Loucy (cell line): Measurements from ENCODE around the gene CCDC85B.

Experiments used
- EZH2phosphoT487 ChIP-seq: fragments of 200-600 bp; IDR thresholded peaks from 2 replicates; pipeline ENCODE4 v1.6.1; 2018; ENCODE audit warnings: antibody characterized with exemption, mild to moderate bottlenecking, moderate library complexity, borderline replicate concordance
- TF ChIP-seq, protein P1 (sequence below): fragments of 200-600 bp; sonication (generic); conservative IDR thresholded peaks from 2 replicates; pipeline ENCODE4 v1.5.1; 2014; ENCODE audit warnings: mild to moderate bottlenecking, antibody characterized with exemption, low read length

DNA sequence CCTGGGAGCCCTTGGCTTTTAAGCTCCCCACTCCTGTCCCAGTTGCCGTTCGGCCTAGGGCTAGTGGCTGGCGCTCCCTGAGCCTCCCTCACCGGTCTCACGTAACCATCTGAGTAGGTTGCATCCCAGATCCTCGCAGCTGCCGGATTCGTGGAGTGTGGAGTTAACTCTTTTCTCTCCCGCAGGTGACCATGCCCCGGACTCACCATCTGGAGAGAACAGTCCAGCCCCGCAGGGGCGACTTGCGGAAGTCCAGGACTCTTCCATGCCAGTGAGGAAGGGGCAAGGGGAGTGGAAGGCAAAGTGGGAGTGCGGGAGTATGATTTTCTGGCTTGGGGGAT is 29.3 kb upstream of the CCDC85B start:
- TF ChIP-seq, protein P1, sequence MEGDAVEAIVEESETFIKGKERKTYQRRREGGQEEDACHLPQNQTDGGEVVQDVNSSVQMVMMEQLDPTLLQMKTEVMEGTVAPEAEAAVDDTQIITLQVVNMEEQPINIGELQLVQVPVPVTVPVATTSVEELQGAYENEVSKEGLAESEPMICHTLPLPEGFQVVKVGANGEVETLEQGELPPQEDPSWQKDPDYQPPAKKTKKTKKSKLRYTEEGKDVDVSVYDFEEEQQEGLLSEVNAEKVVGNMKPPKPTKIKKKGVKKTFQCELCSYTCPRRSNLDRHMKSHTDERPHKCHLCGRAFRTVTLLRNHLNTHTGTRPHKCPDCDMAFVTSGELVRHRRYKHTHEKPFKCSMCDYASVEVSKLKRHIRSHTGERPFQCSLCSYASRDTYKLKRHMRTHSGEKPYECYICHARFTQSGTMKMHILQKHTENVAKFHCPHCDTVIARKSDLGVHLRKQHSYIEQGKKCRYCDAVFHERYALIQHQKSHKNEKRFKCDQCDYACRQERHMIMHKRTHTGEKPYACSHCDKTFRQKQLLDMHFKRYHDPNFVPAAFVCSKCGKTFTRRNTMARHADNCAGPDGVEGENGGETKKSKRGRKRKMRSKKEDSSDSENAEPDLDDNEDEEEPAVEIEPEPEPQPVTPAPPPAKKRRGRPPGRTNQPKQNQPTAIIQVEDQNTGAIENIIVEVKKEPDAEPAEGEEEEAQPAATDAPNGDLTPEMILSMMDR: no peak
- TF ChIP-seq EZH2phosphoT487: no peak
